ENCODE measurements around the gene COQ4.

Gene COQ4

GRCh38 chr9:128383007-128383753 lies 60.5 kb downstream of the COQ4 start:
- DNase-seq = no peak
